ENCODE measurements around the gene RPLP1. TPM values are rescaled to one million over a fixed set of nuclear protein-coding genes. Genes with fewer than 3 reads are reported as not detected.

The RPLP1 gene
- total RNA-seq, 1 donor: 73.8 TPM

DNA sequence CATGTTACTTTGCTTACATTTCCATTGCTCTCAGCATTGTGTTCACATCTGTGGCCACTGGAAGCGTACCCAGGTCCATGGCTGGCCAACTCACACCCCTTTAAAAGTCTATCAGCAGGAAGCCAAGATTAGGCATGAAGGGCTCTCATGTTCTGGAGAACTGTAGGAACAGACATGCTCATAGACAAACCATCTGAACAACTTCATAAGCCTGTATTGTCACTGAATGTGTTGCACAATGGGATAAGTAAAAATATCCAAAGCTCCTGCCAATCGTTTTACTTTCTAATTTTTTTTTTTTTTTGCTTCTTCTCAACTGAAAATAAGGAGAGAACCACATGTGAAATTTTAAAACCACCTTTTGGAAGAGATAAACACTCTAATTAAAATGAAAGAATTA lies 6.4 kb downstream of the RPLP1 start:
- no peak for DNase-seq (ENCODE audit: low read depth)
- TF ChIP-seq CTCF (IDR thresholded peaks at IDR 0.05; ENCODE audit: insufficient read depth, low read depth, low read length): no peak
- H3K4me3 ChIP-seq (ENCODE audit: low read depth, low read length): no peak overlapping the region

DNA sequence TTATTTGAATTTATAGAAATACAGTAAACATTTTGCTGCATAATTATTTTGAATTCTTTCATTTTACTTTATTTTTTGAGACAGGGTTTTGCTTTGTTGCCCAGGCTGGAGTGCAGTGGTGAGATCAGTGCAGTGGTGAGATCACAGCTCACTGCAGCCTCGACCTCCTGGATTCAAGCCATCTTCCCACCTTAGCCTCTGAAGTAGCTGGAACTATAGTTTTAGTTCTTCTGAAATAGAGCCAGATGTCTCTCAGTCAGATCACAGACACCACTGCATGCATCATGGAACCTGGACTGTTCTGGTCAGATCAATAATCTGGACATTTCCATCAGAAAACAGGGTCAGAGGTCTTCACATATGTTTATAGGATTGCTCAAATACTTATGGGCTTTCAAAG lies 7.9 kb downstream of the RPLP1 start:
- no peak overlapping the region for H3K4me3 ChIP-seq (ENCODE audit: low read depth, low read length)
- no peak for DNase-seq (ENCODE audit: low read depth)
- no peak for TF ChIP-seq CTCF (IDR thresholded peaks at IDR 0.05; ENCODE audit: insufficient read depth, low read depth, low read length)

DNA sequence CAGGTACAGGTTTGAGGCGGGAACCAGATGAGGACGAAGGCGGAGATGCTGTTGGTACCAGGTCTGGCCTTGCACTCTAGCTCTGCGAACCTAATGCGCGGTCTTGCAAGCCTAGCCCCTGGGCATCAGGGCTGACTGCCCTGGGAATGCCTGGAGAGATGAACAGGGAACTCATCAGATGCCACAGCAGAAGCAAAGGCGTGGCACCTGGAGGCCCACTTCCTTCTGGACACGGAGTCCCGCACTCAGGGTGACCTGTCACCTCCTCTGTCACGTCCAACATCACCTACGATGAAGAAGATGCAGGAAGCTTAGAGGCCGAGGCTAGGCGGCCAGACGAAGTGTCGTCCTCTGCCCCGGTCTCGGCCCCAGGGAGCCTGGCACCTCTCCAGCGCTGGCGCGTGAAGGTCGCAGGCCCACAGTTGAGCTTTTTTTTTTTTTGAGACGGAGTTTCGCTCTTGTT lies 9.4 kb downstream of the RPLP1 start:
- TF ChIP-seq CTCF (IDR thresholded peaks at IDR 0.05; ENCODE audit: insufficient read depth, low read depth, low read length): no peak
- no peak for DNase-seq (ENCODE audit: low read depth)
- peak overlapping the region; percentile 61 for H3K4me3 ChIP-seq (ENCODE audit: low read depth, low read length)

DNA sequence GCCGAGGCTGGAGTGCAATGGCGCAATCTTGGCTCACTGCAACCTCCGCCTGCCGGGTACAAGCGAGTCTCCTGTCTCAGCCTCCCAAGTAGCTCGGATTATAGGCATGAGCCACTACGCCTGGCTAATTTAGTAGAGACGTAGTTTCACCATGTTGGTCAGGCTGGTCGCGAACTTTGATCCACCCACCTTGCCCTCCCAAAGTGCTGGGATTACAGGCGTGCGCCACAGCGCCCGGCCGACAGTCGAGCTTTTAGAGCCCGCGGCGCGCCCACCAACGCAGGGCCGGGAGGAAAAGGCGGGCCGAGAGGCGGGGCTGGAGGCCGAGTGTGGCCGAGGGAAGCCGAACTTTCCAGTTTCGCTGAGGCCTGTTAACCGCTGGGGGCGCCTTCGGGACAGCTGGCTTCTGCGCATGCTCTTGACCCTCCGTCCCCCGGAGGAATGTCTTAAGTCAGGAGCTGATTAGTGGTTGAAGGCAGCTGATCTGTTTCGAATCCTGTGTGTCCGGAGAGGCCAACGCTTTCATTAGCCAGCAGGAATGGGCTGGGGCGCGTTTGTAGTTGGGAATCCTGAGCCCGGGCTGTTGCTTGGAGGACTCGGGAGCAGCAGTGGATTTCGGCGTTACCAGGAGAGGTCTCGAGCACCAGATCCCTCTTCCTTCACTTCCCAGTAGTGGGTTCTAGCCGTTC lies 10.0 kb downstream of the RPLP1 start:
- TF ChIP-seq CTCF (IDR thresholded peaks at IDR 0.05; ENCODE audit: insufficient read depth, low read depth, low read length): peak; percentile 79
- H3K4me3 ChIP-seq (ENCODE audit: low read depth, low read length): peak overlapping the region; percentile 65
- DNase-seq (ENCODE audit: low read depth): peak; percentile 99

GRCh38 chr15:69463182-69463756 lies 10.7 kb downstream of the RPLP1 start:
- TF ChIP-seq CTCF (IDR thresholded peaks at IDR 0.05; ENCODE audit: insufficient read depth, low read depth, low read length): no peak
- no peak for DNase-seq (ENCODE audit: low read depth)
- peak overlapping the region; percentile 65 for H3K4me3 ChIP-seq (ENCODE audit: low read depth, low read length)

DNA sequence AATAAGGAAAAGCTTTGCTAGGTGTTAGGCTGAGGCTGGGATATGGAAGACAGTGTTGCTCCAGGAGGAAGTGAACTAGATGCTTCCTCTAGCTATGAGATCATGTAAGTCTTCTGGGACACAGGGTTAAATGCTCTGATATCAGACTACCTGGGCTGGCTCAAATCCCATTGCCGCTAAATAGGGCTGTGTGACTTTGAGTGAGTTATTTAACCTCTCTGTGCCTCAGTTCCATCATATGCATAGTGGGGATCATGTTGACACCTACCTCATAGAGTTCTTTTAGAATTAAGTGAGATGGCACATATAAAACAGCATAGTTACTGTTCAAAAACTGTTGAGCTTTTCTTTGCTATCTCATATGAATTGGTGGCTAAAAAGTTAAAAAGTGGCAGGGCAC lies 12.6 kb downstream of the RPLP1 start:
- H3K4me3 ChIP-seq (ENCODE audit: low read depth, low read length): no peak overlapping the region
- DNase-seq (ENCODE audit: low read depth): no peak
- TF ChIP-seq CTCF (IDR thresholded peaks at IDR 0.05; ENCODE audit: insufficient read depth, low read depth, low read length): no peak
